GM04504 (cell line): Measurements from ENCODE around the gene MTG2.

Experiments
- DNase-seq: peaks from one replicate; pipeline ENCODE4 v3.0.0-alpha.2; 2012; ENCODE audit warnings: low read depth

Gene MTG2, protein sequence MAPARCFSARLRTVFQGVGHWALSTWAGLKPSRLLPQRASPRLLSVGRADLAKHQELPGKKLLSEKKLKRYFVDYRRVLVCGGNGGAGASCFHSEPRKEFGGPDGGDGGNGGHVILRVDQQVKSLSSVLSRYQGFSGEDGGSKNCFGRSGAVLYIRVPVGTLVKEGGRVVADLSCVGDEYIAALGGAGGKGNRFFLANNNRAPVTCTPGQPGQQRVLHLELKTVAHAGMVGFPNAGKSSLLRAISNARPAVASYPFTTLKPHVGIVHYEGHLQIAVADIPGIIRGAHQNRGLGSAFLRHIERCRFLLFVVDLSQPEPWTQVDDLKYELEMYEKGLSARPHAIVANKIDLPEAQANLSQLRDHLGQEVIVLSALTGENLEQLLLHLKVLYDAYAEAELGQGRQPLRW

DNA sequence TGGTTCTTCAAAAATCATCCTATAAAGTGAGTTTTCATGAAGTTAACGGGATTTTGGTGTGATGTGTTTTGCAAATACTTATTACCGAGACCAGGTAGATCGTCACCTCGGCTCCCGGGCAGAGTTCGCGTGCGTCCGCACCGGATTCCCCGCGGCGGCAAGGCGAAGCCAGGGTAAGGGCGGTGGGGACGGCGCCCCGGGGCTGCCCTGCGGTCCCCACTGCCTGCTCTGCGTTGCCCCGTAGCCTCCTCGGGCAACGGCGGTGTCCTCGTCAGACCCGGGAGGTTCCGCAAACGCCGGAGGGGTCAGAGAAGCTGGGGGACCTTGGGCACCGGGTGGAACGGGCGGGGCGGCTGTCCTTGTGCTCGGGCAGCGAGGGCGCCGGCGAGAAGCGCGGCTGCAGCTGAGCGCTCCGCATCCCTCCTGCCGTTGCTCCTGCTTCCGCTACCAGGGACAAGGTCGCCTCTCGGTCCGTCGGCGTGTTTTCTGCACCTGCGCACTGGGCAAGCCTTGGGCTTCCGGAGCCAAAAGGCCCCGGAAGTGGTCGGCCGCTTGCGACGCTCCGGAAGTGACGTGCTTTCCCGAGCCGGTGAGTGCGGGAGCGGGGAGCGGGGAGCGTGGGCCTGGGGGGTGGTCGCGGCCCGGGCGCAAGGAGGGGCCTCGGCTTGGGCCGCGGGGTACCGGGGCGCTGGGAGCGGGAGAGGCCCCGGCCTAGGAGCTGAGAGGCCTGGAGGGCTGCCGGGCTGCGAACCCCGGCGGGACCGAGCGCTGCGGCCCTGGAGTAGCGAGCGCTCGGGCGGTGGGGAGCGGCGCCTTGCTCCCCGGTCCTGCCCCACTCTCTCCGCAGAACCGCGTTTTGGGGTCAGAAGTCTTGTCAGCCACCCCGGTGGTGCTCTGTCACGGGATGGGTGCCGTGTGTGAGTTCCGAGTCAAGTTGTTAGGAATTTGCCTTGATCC is at the start of gene MTG2:
Gene MTG2 (plus strand): TSS at position 560 of the 957 bp plus-strand sequence. CDS start 10,393 bp downstream, outside the sequence.
- peak; percentile 89 for DNase-seq

DNA sequence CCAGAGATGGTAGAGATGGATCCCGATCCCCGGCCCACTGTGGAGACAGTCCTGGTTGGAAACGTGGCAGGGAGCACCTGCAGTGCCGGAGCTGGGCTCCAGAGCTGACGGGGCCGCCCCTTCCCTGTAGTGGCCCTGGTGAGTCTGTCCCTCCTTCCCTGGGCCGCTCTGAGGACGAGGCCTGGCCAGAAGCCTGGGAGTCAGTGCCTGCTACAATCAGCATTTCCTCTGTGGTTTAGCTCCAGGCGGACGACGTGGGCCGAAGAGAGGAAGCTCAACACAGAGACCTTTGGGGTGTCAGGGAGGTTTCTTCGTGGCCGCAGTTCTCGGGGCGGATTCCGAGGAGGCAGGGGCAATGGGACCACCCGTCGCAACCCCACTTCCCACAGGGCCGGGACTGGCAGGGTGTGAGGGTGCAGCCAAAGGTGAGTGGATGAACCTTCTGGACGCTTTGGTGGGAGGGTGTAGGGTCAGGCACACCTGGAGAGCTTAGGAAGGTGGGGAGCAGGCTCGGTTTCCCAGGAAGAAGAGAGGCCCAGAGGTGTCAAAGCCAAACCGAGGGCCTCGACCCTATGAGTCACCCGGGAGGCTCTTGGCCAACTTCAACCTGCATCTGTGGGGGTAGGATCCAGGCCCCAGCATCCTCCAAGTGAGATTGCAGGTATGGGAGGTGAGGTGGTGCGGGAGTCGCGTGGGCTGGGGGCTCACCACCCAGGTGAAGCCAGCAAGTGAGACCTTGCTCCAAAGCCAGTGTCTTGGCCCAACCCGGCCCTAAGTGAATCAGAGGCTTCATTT is 49.6 kb upstream of the MTG2 start:
- DNase-seq = no peak

DNA sequence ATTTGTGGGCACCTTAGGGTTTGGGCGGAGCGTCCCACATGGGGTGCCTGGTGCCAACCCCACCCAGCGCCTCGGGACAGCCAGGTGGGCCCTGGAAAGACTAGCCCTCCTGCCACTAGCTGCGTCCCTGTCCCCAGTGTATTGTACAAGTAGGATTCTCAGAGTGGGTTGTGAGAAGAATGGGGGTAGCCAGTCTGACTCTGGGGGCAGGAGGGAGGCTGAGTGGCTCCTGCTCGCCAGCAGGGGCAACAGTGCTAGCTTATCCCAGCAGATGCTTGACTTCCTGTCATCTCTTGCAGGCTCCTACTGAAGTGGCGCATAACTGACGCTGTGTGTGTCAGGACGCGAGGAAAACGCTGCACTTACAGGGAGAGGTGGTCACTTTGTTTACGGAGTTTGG is 49.0 kb upstream of the MTG2 start:
- DNase-seq = no peak

DNA sequence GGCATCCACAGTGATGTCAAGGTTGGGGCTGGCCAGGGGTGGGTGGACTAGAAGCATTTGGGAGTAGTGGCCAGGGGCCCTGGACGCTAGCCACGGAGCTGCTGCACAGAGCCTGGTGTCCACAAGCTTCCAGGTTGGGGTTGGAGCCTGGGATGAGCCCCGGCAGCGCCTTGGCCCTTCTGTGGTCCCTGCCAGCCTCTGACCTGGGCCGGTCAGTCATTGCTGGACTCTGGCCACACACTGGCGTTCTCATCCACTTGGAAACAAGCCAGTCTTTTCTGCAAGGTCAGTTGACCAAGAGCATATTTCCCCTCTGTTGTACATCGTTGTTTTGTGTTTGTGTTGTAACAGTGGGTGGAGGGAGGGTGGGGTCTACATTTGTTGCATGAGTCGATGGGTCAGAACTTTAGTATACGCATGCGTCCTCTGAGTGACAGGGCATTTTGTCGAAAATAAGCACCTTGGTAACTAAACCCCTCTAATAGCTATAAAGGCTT is 48.0 kb upstream of the MTG2 start:
- no peak for DNase-seq

DNA sequence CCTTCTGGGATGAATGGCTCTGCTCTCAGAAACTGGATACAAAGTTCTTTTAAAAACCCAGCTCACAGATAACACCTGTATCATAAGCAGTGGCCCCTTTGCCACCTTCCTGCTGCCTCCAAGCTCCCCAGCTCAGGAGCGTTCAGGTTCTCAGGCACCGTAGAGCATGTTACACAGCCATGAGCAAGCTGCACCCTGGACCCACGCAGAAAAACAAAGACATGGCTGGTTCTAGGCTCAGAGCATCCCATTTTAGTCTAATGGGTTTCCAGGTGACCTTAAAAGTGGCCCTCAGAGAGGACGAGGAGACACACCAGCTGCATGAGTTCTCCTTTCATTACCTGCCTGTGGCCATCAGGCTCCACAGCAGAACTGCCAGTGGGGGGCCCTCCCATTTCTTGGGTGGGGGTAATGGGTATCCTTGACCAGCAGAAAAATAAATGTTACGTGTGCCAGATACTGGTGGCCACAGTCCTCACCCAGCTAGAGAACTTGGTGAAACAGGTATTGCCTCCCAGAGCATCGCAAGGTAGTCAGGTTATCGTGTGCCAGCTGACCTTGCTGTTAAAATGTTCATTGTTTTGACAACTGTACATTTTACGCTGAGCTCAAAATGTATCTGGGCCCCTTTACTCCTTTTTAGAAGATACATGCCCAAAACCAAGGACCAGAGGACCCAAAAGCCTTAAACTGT is 47.1 kb upstream of the MTG2 start:
- no peak for DNase-seq

DNA sequence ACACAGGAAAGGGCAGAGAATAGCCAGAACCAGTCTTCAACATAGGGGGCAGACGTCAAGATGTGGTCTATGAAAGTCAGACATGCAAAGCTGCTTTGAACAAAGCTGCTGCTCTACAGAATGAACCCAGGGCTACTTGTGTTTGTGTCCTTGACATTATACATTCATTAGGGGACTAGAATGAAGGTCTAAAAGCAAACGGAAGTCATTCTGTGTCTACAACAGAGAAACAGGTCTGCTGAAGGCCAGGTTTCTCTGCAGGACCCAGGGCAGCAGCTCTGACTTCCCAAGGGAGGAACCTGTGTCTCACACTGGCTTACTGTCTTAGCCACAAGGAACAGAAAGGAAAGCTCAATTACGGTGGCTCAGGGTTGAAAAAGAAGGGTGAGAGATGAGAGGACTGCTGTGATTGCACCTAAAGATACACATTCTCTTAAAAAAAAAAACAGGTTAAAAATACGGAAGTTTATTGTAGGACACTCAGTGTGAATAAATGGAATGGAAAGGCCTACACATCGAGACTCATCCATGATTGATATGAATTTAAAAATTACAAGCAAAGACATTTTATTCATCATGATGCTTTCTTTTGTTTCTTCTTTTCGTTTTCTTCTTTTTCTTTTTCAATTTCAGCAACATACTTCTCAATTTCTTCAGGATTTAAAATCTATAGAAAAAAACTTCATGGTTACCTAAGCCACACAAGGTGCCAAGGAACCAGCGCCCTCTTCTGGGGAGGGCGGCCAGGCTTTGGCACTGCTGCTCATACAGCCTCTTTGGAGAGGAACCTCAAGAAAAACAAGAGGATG is 46.3 kb upstream of the MTG2 start:
- DNase-seq = no peak

DNA sequence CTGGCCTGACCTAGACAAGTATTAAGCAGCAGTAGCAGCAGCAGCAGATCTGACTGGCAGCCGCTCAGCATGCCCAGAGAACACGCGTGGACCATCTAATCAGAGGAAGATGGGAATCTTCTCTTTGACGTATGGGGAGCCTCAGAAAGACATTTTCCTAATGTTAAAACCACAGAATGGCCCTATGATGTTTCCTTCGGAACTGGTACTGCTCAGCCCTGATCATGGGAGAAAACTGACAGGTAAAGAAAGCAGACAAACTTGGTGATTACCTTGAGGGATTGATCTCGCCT is 45.8 kb upstream of the MTG2 start:
- DNase-seq = no peak

DNA sequence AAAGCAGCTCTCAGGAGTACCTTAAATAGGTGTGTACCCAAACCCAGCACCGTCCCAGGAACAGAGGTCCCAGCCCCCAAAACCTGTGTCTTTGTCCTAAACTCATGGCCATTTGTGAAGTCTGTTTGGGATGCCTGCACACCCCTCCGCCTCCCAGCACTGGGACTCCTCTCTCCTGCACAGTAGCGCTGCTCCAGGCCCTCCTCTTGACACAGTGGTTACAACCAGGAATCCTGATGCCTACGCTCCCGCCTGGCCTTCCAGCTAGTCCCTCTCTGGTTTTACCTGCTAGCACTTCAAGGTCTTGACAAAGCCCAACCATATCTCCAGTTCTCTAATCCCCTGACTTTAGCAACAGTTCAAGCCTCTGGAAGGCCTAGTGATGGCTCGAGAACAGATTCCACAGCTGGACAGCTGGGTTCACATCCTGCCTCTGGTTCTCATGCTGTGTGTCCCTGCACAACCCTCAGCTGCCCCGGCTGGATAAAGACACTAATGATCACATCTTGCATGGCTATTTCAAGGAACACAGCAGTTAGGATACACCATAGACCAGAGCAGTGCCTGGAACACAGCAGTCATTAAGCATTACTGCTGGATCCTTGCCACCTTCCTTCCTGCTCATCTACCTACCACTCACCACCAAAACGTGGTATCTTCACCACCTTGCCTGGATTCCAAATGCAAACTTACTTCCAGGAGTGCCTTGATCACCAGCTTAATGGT is 45.2 kb upstream of the MTG2 start:
- DNase-seq = no peak

DNA sequence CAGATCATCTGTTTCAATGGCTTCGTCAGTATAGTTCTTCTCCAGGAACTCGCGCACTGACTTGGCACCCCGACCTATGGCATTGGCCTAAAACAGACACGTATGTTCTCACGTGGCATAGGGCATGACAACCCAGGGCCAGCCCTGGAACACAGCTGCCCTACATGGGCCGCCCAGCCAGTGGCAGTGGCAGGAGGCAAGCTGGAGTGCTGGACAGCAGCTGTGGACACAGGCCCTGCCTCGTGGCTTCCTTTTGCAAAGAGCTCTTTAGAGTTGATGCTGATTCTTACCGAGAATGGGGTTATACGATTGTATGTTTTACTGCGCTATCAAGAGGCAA is 44.7 kb upstream of the MTG2 start:
- no peak for DNase-seq

DNA sequence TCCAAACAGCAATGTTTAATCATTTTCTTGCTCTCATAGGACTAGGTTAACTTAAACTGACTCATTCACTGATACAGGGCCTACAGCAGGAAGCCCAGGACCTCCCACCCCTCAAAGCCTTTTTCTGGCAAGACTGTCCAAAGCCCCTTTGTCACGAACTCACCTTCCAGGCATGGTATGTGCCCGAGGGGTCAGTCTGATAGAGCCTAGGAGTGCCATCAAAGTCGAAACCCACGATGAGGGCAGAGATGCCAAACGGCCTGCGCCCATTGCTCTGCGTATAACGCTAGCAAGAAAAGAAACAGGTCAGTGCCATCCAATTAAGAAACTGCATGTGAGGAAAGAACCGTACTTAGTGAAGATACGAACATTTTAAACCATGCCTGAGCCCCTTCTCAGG is 43.9 kb upstream of the MTG2 start:
- DNase-seq = no peak

DNA sequence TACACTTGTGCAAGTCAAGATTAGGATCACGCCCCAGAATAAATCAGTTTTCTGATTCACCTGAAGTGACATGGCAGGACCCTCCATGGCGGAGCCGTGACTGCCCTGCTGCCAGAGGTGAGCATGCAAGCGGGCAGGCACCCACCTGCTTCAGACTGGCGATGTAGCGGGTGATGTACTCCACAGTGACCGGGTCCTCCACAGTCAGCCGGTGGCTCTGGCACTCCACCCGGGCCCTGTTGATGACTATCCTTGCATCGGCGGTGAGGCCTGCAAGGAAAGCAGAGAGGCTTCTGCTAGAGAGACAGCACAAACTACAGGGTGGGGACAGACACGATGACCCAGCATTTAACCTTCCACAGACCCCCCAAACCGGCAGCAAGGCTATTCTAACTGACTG is 43.2 kb upstream of the MTG2 start:
- no peak for DNase-seq

DNA sequence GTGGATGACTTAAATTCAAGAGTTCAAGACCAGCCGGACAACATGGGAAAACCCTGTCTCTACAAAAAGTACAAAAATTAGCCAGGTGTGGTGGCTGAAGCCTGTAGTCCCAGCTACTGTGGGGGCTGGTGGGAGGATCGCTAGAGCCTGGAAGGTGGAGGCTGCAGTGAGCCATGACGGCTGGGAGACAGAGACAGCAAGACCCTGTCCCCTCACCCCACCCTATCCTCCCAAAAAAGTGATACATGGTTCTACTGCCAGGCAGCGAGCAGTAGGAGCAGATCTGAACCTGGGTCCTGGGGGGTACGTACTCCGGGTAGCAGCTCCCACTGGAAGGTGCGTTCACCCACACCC is 41.8 kb upstream of the MTG2 start:
- DNase-seq = no peak

DNA sequence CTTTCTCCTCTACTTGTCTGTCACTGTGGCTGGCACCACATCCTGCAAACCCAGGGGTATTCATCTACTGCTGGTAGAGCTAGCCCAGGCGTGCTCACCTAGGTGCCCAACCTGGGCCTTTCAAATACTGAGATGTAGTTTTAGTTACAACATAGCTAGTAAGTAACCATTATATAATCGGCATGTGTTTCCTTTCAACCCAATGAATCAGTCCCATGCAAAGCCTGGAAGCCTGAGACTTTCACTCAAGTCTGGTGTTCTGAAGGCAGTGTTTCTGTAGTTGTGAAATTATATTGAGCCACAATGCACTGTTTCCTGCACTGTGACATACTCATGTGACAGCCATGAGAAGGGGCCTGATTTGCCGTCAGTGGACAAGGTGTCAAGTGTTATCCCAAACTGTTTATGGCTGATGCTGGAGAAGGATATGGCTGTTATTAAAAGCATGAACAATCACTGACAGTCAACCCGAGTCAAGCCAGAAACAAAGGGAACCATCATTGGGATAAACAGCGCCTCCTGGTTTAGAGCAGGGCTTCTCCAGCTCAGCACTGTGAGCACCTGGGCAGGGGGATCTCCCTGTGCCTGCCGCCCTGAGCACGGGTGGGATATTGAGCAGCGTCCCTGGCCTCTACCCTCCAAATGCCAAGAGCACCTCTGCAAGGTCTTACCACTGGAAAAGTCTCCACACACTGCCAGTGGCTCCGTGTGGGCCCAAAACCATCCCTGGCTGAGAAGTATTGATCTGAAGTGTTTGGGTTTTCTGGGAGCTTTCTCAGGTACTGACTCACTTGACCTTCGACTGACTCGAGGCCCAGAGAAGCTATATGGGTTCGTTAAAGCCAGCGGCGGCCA is 41.2 kb upstream of the MTG2 start:
- no peak for DNase-seq

DNA sequence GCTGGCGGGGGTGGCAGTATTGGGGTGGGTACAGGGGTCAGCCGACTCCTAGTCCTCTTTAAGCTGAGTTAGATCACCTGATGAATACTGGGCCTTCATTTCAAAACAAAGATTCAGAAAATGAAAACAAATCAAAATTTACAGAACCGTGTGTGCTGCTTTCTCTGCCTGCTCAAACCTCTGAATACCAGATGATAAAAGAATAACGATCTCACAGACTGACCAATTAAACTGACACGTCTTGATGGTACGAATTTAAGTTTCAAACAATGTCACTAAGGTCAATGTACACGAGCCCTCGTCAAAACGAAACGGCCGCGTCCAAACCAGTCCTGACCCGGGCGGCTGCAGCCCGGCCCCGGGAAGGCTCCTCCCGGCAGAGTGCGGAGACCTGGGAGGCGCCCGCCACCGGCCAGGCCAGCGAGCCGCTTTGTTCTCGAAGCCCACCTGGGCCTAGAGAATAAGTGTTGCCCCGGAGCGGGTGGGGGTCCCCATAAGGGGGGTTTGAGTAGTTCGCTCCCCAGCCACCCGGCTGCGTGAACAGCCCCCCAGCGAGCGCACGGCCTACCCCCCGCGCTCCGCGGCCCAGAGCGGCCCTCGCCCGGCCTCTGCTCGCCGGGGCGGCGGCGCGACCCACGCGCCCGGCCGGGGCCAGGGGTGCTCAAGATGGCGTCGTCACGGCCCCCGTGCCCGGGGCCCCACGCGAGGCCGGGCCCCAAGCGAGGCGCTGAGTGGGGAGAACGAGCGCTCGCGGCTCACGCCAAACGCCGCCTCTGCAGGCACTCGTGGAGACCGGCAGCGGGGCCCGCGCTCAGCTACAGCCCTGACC is 40.4 kb upstream of the MTG2 start:
- no peak for DNase-seq

DNA sequence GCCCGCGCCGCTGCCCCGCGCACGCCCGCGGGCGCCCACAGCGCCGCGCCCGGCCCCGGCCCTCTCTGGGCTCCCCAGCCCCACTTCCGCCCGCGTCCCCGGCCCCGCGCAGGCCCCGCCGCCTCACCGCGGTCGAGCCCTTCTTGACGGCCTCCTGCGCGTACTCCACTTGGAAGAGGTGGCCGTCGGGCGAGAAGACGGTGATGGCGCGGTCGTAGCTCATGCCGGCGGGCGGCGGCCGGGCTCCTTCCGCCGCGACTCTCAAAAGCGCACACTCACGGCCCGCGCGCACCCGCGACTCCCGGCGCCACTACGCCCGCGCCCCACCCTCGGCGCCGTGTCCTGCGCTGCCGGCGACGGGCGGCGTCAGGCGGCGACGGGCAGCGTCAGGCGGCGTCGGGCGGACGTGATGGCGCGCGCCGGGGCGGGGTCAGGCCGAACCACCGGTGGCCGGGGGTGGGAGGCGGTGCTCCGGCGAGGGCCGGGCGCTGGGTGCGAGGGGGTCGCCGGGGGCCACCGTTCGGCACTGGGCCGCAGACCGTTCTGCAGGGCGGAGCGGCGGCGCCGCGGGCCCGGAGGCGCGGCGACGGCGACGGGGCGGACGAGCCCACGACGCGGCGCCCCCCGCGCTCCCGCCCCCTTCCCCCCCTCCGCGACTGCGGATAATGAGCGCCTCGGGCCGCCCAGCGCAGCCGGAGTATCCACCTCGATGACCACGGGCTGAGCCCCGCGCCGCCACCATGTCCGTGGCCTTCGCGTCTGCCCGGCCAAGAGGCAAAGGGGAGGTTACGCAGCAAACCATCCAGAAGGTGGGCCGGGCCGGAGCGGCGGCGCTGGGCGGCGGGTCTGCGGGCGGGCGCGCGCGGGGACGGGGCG is 39.5 kb upstream of the MTG2 start, which contains the start of the genes PSMA7 and SS18L1:
Gene PSMA7 (minus strand): TSS at position 314 of the 876 bp plus-strand sequence. CDS start 91 bp downstream, at position 223.
Gene SS18L1 (plus strand): TSS at position 689 of the 876 bp plus-strand sequence. CDS start 52 bp downstream, at position 741.
- DNase-seq = peak; percentile 77

DNA sequence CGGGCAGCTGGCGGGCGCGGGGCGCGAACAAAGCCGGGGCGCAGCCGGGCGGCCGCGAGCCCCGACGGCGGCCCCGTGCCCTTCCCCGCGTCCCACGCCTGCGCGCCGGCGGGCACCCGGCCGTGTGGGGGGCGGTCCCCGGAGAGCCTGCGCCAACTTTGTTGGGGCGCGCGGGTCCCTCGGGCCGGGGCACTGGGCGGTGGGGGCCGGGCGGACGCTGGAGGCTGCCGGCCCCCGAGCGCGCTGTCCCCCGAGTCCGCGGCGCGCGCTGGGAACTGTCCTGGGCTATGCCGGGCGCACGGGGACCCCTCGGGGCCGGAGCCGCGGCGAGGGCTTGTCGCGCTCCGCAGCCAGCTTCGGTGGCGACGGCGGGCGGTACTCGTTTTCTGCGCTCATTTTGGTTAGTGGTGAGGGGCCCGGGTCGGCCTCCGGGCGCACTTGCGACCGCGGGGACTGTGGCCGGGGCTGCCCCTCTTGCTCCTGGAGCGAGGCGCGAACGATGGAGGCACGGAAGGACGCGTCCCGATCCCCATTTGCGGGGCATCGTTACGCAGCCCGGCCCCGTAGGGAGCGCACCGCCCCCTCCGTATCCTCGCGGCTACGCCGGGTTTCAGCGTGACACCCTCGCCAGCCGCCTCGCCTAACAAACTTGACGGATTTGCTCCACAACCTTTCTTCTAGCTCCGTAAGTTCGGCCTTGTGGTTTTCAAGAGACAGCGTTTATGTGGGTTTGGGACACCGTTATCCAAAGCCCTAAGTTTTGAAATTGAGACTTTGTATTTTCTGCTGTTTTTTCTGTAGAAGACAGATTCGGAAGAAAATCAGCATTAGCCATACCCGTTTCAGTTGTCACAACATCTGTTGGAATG is 38.6 kb upstream of the MTG2 start:
- DNase-seq = no peak
